HEK293 (cell line): ENCODE measurements around the gene TLE3.

Experiments used
- CTCF ChIA-PET: fragments of 350-600 bp; formaldehyde crosslinking; extraction: SDS; loops from one replicate; lab custom pipeline; 2021; ENCODE audit warnings: antibody characterized with exemption; lab: Yijun Ruan, JAX
- POLR2A ChIA-PET: fragments of 300-600 bp; formaldehyde crosslinking; extraction: SDS; loops from one replicate; lab custom pipeline; 2020; ENCODE audit warnings: antibody characterized with exemption, inconsistent platforms; lab: Yijun Ruan, JAX
- H3K27ac ChIP-seq: fragments of 200-500 bp; sonication (Bioruptor generic); 2 replicates; pipeline ENCODE4 v1.5.1; 2014; ENCODE audit warnings: low read depth, low read length, control low read depth, inconsistent platforms; ENCODE audit errors: extremely low read depth
- H3K36me3 ChIP-seq, 2 experiments: fragments of 200-500 bp in 1 of 2; sonication (Bioruptor generic) in 1 of 2; 1 replicate in 1 of 2; 2 replicates in 1 of 2; pipeline ENCODE4 v1.5.1; 2014 to 2017; ENCODE audit warnings: inconsistent platforms in 2 of 2, low read length in 2 of 2; ENCODE audit not compliant: control insufficient read depth in 2 of 2, insufficient read depth in 1 of 2
- H3K4me1 ChIP-seq: fragments of 200-500 bp; sonication (Bioruptor generic); 2 replicates; pipeline ENCODE4 v1.5.1; 2014; ENCODE audit warnings: mild to moderate bottlenecking, low read length, inconsistent platforms; ENCODE audit not compliant: control insufficient read depth, insufficient read depth
- H3K4me3 ChIP-seq: 2 replicates; pipeline ENCODE4 v1.5.1; 2011; ENCODE audit warnings: low read depth, mild to moderate bottlenecking, control low read depth, low read length, moderate library complexity
- H3K9me3 ChIP-seq: fragments of 200-500 bp; sonication (Bioruptor generic); 2 replicates; pipeline ENCODE4 v1.5.1; 2014; ENCODE audit warnings: low read depth, low read length, inconsistent platforms; ENCODE audit not compliant: control insufficient read depth, insufficient read depth
- ATF2 ChIP-seq: fragments of 450-650 bp; formaldehyde crosslinking; IDR thresholded peaks from 2 replicates; pipeline ENCODE4 v1.5.1; 2016; ENCODE audit warnings: missing biosample characterization, missing genetic modification characterization, low read depth
- EGR2 ChIP-seq: fragments of 450-650 bp; formaldehyde crosslinking; IDR thresholded peaks from 2 replicates; pipeline ENCODE4 v1.5.1; 2016; ENCODE audit warnings: low read depth, missing biosample characterization, missing genetic modification characterization
- GFI1B ChIP-seq: fragments of 450-650 bp; formaldehyde crosslinking; IDR thresholded peaks from 2 replicates; pipeline ENCODE4 v1.5.1; 2016; ENCODE audit warnings: missing biosample characterization, missing genetic modification characterization
- OVOL3 ChIP-seq: fragments of 450-650 bp; formaldehyde crosslinking; IDR thresholded peaks from 2 replicates; pipeline ENCODE4 v1.5.1; 2016; ENCODE audit warnings: missing biosample characterization, missing genetic modification characterization
- PATZ1 ChIP-seq: fragments of 450-650 bp; formaldehyde crosslinking; IDR thresholded peaks from 2 replicates; pipeline ENCODE4 v1.5.1; 2016; ENCODE audit warnings: missing biosample characterization, missing genetic modification characterization
- SP7 ChIP-seq: fragments of 450-650 bp; formaldehyde crosslinking; IDR thresholded peaks from 2 replicates; pipeline ENCODE4 v1.5.1; 2016; ENCODE audit warnings: missing biosample characterization, missing genetic modification characterization
- TSHZ1 ChIP-seq: fragments of 450-650 bp; formaldehyde crosslinking; IDR thresholded peaks from 2 replicates; pipeline ENCODE4 v1.5.1; 2016; ENCODE audit warnings: missing biosample characterization, missing genetic modification characterization, borderline replicate concordance
- ZFHX2 ChIP-seq: fragments of 450-650 bp; formaldehyde crosslinking; conservative IDR thresholded peaks from 2 replicates; pipeline ENCODE4 v1.5.1; 2016; ENCODE audit warnings: missing biosample characterization, missing genetic modification characterization
- ZNF23 ChIP-seq: fragments of 450-650 bp; formaldehyde crosslinking; IDR thresholded peaks from 2 replicates; pipeline ENCODE4 v1.5.1; 2016; ENCODE audit warnings: missing biosample characterization, missing genetic modification characterization, borderline replicate concordance
- ZNF311 ChIP-seq: fragments of 450-650 bp; formaldehyde crosslinking; IDR thresholded peaks from 2 replicates; pipeline ENCODE4 v1.5.1; 2017; ENCODE audit warnings: missing biosample characterization, missing genetic modification characterization, borderline replicate concordance
- ZNF391 ChIP-seq: fragments of 450-650 bp; formaldehyde crosslinking; IDR thresholded peaks from 2 replicates; pipeline ENCODE4 v1.5.1; 2016; ENCODE audit warnings: low read depth, missing biosample characterization, missing genetic modification characterization, borderline replicate concordance
- ZNF404 ChIP-seq: fragments of 450-650 bp; formaldehyde crosslinking; IDR thresholded peaks from 2 replicates; pipeline ENCODE4 v1.5.1; 2017; ENCODE audit warnings: missing biosample characterization, missing genetic modification characterization
- ZNF433 ChIP-seq: fragments of 450-650 bp; formaldehyde crosslinking; IDR thresholded peaks from 2 replicates; pipeline ENCODE4 v1.5.1; 2016; ENCODE audit warnings: missing biosample characterization, missing genetic modification characterization, low read depth
- ZNF830 ChIP-seq: fragments of 450-650 bp; IDR thresholded peaks from 2 replicates; pipeline ENCODE4 v1.5.0; 2018; ENCODE audit warnings: missing biosample characterization, missing genetic modification characterization, low read depth, mild to moderate bottlenecking, moderate library complexity

TLE3 gene

GRCh38 chr15:70142072-70142321 is 44.3 kb upstream of the TLE3 start:
- no peak for TF ChIP-seq ZNF23 (tag by site-specific recombination)
- TF ChIP-seq SP7 (tag by site-specific recombination) = peak; percentile 46; the same call in 1 of the 2 replicates
- ChIA-PET CTCF (interaction anchor here (0.6 to 1.7 kb wide), 2 partner anchors 73 to 325 kb away, joined by 4 read pairs; no protein-coding TSS in a partner anchor), POLR2A (no interaction called here)
- peaks cover 16% of the 10 kb centered on the region for H3K4me1 ChIP-seq
- H3K27ac ChIP-seq = peak overlapping the region; percentile 30; the same call in 1 of the 2 replicates
- H3K9me3 ChIP-seq = no peaks in the 10 kb centered on the region
- H3K4me3 ChIP-seq = no peak overlapping the region
- H3K36me3 ChIP-seq = no peaks in the 10 kb centered on the region

- TF ChIP-seq ZNF404 = no peak
- TF ChIP-seq EGR2 = 0 out of 2 replicates have a peak, but pooled peaks have one; percentile 1
- TF ChIP-seq ZNF311 (tag by site-specific recombination) = no peak
- no peak for TF ChIP-seq ZNF433 (tag by site-specific recombination)
- no peak for TF ChIP-seq GFI1B (tag by site-specific recombination)
- no peak for TF ChIP-seq ATF2 (tag by site-specific recombination)
- TF ChIP-seq ZFHX2 (tag by site-specific recombination) = 0 out of 2 replicates have a peak, but pooled peaks have one; percentile 22
- TF ChIP-seq PATZ1 = no peak
- no peak for TF ChIP-seq TSHZ1 (tag by site-specific recombination)
- TF ChIP-seq ZNF830 (tag by site-specific recombination) = no peak
- TF ChIP-seq ZNF391 = no peak
- TF ChIP-seq OVOL3 (tag by site-specific recombination) = no peak
- peak overlapping the region; percentile 30; the same call in 1 of the 2 replicates for H3K27ac ChIP-seq
- no peaks in the 10 kb centered on the region for H3K36me3 ChIP-seq
- H3K9me3 ChIP-seq = no peaks in the 10 kb centered on the region
- H3K4me1 ChIP-seq = peaks cover 16% of the 10 kb centered on the region
- POLR2A ChIA-PET = interaction anchor here (1.5 to 2.0 kb wide), 2 partner anchors 10 to 55 kb away, joined by 3 to 5 read pairs; no protein-coding TSS in a partner anchor
- CTCF ChIA-PET = interaction anchor here (1.7 kb wide), 1 partner anchor 73 kb away, joined by 4 read pairs; no protein-coding TSS in a partner anchor
- H3K4me3 ChIP-seq = no peak overlapping the region
Observed at GRCh38 chr15:70141376-70142071, 43.8 kb upstream of the TLE3 start.
